Measurements from ENCODE around the gene ZAP70. TPM values are rescaled to one million over a fixed set of nuclear protein-coding genes. Genes with fewer than 3 reads are reported as not detected.
A peak's percentile ranks its signal among the peaks of the same experiment; 100 is the strongest.

Gene ZAP70
- total and polyA plus RNA-seq, 2 of the 13 experiments (the other 11 are each of a cell fraction or from before 2014, with no cell fraction given), result 0.51 to 4.0 TPM

DNA sequence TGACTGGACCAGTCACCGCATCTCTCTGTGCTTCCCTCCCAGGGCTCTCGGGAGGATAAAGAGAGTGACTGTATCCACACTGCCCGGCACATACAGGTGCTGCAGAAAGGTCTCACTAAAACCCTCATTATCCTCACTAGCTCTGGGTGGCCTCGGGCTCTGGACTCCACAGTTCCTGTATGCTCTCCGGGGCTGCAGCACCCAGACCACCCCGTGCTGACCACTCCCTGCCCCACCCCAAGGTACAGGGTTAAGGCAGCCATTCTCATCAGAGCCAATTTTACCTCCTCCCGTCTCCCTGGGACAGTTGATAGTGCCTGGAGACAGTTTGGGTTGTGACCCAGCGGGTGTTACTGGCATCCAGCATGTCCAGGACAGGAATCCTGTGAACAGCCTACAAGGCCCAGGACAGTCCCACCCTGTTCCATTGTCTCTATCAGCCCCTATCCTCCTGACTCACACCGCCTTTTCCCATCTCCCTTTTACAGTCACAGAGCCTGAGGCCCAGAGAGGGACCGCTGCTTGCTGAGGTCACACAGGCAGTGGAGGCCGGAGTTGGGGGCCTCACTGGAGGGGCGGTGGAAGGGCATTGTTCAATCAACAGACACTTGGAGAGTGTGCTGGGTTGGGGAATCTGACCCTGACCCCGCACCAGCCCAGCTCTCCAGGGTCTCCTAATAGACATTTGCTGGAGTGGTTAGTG lies 1.7 kb downstream of the ZAP70 start:
- Histone ChIP-seq H4K20me1 (ENCODE audit: insufficient read depth, low read length) (no peaks in the 10 kb centered on the region), H3K4me2 (ENCODE audit: low read depth, low read length) (no peak overlapping the region), H3K4me1 (ENCODE audit: insufficient read depth, low read length) (peaks cover 14% of the 10 kb centered on the region), H3K36me3 (replicated peaks in 1 of 2; ENCODE audit: control insufficient read depth in 1 of 2, insufficient read depth in 2 of 2, low read length in 2 of 2) (no peaks in the 10 kb centered on the region), H3K4me3 (replicated peaks in 1 of 3; ENCODE audit: insufficient read depth in 1 of 3, low read depth in 2 of 3, low read length in 3 of 3) (no peak overlapping the region), H3K27ac (ENCODE audit: extremely low read length, insufficient read depth, low read length) (no peak overlapping the region), H2AFZ (ENCODE audit: low read length) (no peak overlapping the region), H3K9me3 (ENCODE audit: low read length) (no peaks in the 10 kb centered on the region), H3K9ac (ENCODE audit: insufficient read depth, low read depth, low read length) (no peak overlapping the region), H3K79me2 (ENCODE audit: insufficient read depth, low read length) (no peaks in the 10 kb centered on the region), H3K27me3 (ENCODE audit: control insufficient read depth in 1 of 2, insufficient read depth in 2 of 2, low read length in 2 of 2) (peaks cover 2 to 30% of the 10 kb centered on the region in 2 experiments; a peak in 4 of 5 replicates)
- TF ChIP-seq NR2F2 (IDR thresholded peaks at IDR 0.05; ENCODE audit: borderline replicate concordance, low read depth), result no peak
- no peak for TF ChIP-seq ZNF12 (CRISPR knock-in tag; IDR thresholded peaks at IDR 0.05)
- TF ChIP-seq FOXM1 (CRISPR knock-in tag; IDR thresholded peaks at IDR 0.05), result no peak
- no peak for TF ChIP-seq TBX3 (IDR thresholded peaks at IDR 0.05; ENCODE audit: borderline replicate concordance)
- TF ChIP-seq, protein P1, sequence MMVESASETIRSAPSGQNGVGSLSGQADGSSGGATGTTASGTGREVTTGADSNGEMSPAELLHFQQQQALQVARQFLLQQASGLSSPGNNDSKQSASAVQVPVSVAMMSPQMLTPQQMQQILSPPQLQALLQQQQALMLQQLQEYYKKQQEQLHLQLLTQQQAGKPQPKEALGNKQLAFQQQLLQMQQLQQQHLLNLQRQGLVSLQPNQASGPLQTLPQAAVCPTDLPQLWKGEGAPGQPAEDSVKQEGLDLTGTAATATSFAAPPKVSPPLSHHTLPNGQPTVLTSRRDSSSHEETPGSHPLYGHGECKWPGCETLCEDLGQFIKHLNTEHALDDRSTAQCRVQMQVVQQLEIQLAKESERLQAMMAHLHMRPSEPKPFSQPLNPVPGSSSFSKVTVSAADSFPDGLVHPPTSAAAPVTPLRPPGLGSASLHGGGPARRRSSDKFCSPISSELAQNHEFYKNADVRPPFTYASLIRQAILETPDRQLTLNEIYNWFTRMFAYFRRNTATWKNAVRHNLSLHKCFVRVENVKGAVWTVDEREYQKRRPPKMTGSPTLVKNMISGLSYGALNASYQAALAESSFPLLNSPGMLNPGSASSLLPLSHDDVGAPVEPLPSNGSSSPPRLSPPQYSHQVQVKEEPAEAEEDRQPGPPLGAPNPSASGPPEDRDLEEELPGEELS (CRISPR knock-in tag; IDR thresholded peaks at IDR 0.05), result no peak
- no peak for TF ChIP-seq ZNF652 (CRISPR knock-in tag; IDR thresholded peaks at IDR 0.05; ENCODE audit: borderline replicate concordance, low read depth)
- TF ChIP-seq ZMYM3 (CRISPR knock-in tag; IDR thresholded peaks at IDR 0.05), result 0 out of 2 replicates have a peak, but pooled peaks have one; percentile 42
- no peak for TF ChIP-seq RFX5 (IDR thresholded peaks at IDR 0.05; ENCODE audit: low read depth, low read length)
- no peak for TF ChIP-seq ETV5 (CRISPR knock-in tag; IDR thresholded peaks at IDR 0.05; ENCODE audit: borderline replicate concordance)
- no peak for TF ChIP-seq ARHGAP35 (CRISPR knock-in tag; IDR thresholded peaks at IDR 0.05; ENCODE audit: borderline replicate concordance)
- no peak for TF ChIP-seq ZNF784 (CRISPR knock-in tag; IDR thresholded peaks at IDR 0.05; ENCODE audit: borderline replicate concordance)
- TF ChIP-seq HNRNPL (IDR thresholded peaks at IDR 0.05; ENCODE audit: low read depth, low read length), result no peak
- no peak for TF ChIP-seq ZNF546 (CRISPR knock-in tag; conservative IDR thresholded peaks at IDR 0.05)
- no peak for TF ChIP-seq MLLT10 (CRISPR knock-in tag; IDR thresholded peaks at IDR 0.05)
- no peak for TF ChIP-seq MEIS1 (CRISPR knock-in tag; IDR thresholded peaks at IDR 0.05; ENCODE audit: borderline replicate concordance)
- peak; percentile 94 for TF ChIP-seq ZNF768 (CRISPR knock-in tag; IDR thresholded peaks at IDR 0.05)
- TF ChIP-seq, protein P2, sequence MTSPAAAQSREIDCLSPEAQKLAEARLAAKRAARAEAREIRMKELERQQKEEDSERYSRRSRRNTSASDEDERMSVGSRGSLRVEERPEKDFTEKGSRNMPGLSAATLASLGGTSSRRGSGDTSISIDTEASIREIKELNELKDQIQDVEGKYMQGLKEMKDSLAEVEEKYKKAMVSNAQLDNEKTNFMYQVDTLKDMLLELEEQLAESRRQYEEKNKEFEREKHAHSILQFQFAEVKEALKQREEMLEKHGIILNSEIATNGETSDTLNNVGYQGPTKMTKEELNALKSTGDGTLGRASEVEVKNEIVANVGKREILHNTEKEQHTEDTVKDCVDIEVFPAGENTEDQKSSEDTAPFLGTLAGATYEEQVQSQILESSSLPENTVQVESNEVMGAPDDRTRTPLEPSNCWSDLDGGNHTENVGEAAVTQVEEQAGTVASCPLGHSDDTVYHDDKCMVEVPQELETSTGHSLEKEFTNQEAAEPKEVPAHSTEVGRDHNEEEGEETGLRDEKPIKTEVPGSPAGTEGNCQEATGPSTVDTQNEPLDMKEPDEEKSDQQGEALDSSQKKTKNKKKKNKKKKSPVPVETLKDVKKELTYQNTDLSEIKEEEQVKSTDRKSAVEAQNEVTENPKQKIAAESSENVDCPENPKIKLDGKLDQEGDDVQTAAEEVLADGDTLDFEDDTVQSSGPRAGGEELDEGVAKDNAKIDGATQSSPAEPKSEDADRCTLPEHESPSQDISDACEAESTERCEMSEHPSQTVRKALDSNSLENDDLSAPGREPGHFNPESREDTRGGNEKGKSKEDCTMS (CRISPR knock-in tag; conservative IDR thresholded peaks at IDR 0.05), result no peak
- intact Hi-C loops (cut with micrococcal nuclease; ENCODE audit: unreplicated experiment) (loop anchor here (10.0 kb wide), 1 partner anchor 550 kb away; no protein-coding TSS in a partner anchor), in situ Hi-C loops (cut with HindIII; ENCODE audit: extremely low pct_ligation_motif_present, low pct_unique_long_range_greater_than_20kb) (no loop called here)
- ChIA-PET CTCF (ENCODE audit: low intra/inter-chr PET ratio, low total read pairs) (no interaction called here), POLR2A (no interaction called here)
- ATAC-seq, result no peak
- WGBS (ENCODE audit: low lambda C conversion rate), result 36% methylated on average over 11 of the region's 13 CpGs
- FAIRE-seq, result no peak
- no peak for DNase-seq (ENCODE audit: low spot score)
- BruUV-seq (replicated peaks), result no TSS peak
